ENCODE data around the gene BCAS3.

The BCAS3 gene

GRCh38 chr17:61199431-61200338 is 522.0 kb downstream of the BCAS3 start:
- no peak for DNase-seq (ENCODE audit: low spot score)

- no peak for DNase-seq (ENCODE audit: low spot score)
Observed at GRCh38 chr17:61200339-61200715, 522.7 kb downstream of the BCAS3 start.

GRCh38 chr17:61201211-61201610 is 523.6 kb downstream of the BCAS3 start:
- no peak for DNase-seq (ENCODE audit: low spot score)

GRCh38 chr17:61202564-61202963 is 524.9 kb downstream of the BCAS3 start:
- no peak for DNase-seq (ENCODE audit: low spot score)

- DNase-seq (ENCODE audit: low spot score) = no peak
Observed at GRCh38 chr17:61203671-61204131, 526.0 kb downstream of the BCAS3 start.

- no peak for DNase-seq (ENCODE audit: low spot score)
Observed at GRCh38 chr17:61204456-61204855, 526.8 kb downstream of the BCAS3 start.

GRCh38 chr17:61205401-61205800 is 527.8 kb downstream of the BCAS3 start:
- no peak for DNase-seq (ENCODE audit: low spot score)

- no peak for DNase-seq (ENCODE audit: low spot score)
Observed at GRCh38 chr17:61205931-61206330, 528.3 kb downstream of the BCAS3 start.

- DNase-seq (ENCODE audit: low spot score) = no peak
Observed at GRCh38 chr17:61206922-61207321, 529.3 kb downstream of the BCAS3 start.

- DNase-seq (ENCODE audit: low spot score) = peak; percentile 43
Observed at GRCh38 chr17:61208301-61209105, 530.9 kb downstream of the BCAS3 start.

- DNase-seq (ENCODE audit: low spot score) = no peak
Observed at GRCh38 chr17:61209106-61209439, 531.4 kb downstream of the BCAS3 start.

- no peak for DNase-seq (ENCODE audit: low spot score)
Observed at GRCh38 chr17:61209525-61209924, 531.9 kb downstream of the BCAS3 start.

- no peak for DNase-seq (ENCODE audit: low spot score)
Observed at GRCh38 chr17:61211236-61211635, 533.6 kb downstream of the BCAS3 start.

- DNase-seq (ENCODE audit: low spot score) = no peak
Observed at GRCh38 chr17:61212655-61213054, 535.0 kb downstream of the BCAS3 start.

GRCh38 chr17:61214753-61215152 is 537.1 kb downstream of the BCAS3 start:
- no peak for DNase-seq (ENCODE audit: low spot score)

- no peak for DNase-seq (ENCODE audit: low spot score)
Observed at GRCh38 chr17:61216066-61216465, 538.4 kb downstream of the BCAS3 start.

GRCh38 chr17:61217878-61218437 is 540.3 kb downstream of the BCAS3 start:
- DNase-seq (ENCODE audit: low spot score) = no peak

- DNase-seq (ENCODE audit: low spot score) = no peak
Observed at GRCh38 chr17:61218438-61218837, 540.8 kb downstream of the BCAS3 start.

- peak; percentile 88 for DNase-seq (ENCODE audit: low spot score)
Observed at GRCh38 chr17:61219460-61219859, 541.8 kb downstream of the BCAS3 start.

- no peak for DNase-seq (ENCODE audit: low spot score)
Observed at GRCh38 chr17:61221181-61221580, 543.5 kb downstream of the BCAS3 start.

GRCh38 chr17:61221597-61222471 is 544.2 kb downstream of the BCAS3 start:
- DNase-seq (ENCODE audit: low spot score) = no peak

Data from SK-N-DZ (cell line).